Stomach (tissue), 4 donors: ENCODE data around the gene MRM3.

Experiments used
- EP300 ChIP-seq: sonication (generic); formaldehyde crosslinking; IDR thresholded peaks from one replicate; pipeline ENCODE4 v1.6.1; 2017; ENCODE audit warnings: antibody characterized with exemption
- POLR2A ChIP-seq, 4 donors: fragments of 450-650 bp; IDR thresholded peaks; one replicate each; pipeline ENCODE4 v1.6.1; 2016; ENCODE audit warnings: antibody characterized with exemption in 4 of 4, control low read depth in 2 of 4, mild to moderate bottlenecking in 1 of 4, moderate library complexity in 1 of 4
- POLR2AphosphoS5 ChIP-seq, 3 donors: sonication (generic); formaldehyde crosslinking; IDR thresholded peaks; one replicate each; pipeline ENCODE4 v1.6.1; 2016; ENCODE audit warnings: antibody characterized with exemption in 3 of 3
- TF ChIP-seq, protein P1 (sequence below), 7 experiments: fragments of 450-650 bp in 4 of 7; fragments of 200-600 bp in 3 of 7; sonication (generic) in 3 of 7; IDR thresholded peaks; one replicate each; pipeline ENCODE4 v1.5.1; 2016 to 2019; ENCODE audit warnings: antibody characterized with exemption in 7 of 7, control low read depth in 2 of 7, mild to moderate bottlenecking in 1 of 7

DNA sequence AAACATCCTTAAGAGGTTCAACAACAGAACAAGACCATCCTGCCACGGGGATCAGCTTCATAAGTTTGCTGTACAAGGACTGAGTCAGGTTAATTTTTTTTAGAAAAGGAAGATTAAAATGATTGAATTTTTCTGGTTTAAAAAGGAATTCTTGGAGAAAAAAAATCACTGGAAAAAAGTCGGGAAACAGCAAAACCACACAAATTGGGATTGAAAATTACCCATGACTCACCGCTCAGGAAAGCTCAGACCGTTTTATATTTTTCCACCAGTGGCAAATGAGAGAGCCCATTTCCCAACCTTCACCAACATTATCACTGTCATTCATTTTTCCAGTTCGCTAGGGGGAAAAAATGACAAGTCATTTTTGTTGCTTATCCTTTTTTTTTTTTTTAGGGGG lies 46.6 kb downstream of the MRM3 start:
- TF ChIP-seq, protein P1, sequence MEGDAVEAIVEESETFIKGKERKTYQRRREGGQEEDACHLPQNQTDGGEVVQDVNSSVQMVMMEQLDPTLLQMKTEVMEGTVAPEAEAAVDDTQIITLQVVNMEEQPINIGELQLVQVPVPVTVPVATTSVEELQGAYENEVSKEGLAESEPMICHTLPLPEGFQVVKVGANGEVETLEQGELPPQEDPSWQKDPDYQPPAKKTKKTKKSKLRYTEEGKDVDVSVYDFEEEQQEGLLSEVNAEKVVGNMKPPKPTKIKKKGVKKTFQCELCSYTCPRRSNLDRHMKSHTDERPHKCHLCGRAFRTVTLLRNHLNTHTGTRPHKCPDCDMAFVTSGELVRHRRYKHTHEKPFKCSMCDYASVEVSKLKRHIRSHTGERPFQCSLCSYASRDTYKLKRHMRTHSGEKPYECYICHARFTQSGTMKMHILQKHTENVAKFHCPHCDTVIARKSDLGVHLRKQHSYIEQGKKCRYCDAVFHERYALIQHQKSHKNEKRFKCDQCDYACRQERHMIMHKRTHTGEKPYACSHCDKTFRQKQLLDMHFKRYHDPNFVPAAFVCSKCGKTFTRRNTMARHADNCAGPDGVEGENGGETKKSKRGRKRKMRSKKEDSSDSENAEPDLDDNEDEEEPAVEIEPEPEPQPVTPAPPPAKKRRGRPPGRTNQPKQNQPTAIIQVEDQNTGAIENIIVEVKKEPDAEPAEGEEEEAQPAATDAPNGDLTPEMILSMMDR (IDR thresholded peaks at IDR 0.05) = no peak
- no peak for TF ChIP-seq POLR2A (IDR thresholded peaks at IDR 0.05)
- no peak for TF ChIP-seq POLR2AphosphoS5 (IDR thresholded peaks at IDR 0.05)
- TF ChIP-seq EP300 = no peak
